ENCODE data around the gene MEA1. TPM values are rescaled to one million over a fixed set of nuclear protein-coding genes. Genes with fewer than 3 reads are reported as not detected.
A peak's percentile ranks its signal among the peaks of the same experiment; 100 is the strongest.

MEA1 gene
- total and polyA plus RNA-seq, 5 donors from 2014 or later = 27.6 to 121 (median 76.1) TPM

DNA sequence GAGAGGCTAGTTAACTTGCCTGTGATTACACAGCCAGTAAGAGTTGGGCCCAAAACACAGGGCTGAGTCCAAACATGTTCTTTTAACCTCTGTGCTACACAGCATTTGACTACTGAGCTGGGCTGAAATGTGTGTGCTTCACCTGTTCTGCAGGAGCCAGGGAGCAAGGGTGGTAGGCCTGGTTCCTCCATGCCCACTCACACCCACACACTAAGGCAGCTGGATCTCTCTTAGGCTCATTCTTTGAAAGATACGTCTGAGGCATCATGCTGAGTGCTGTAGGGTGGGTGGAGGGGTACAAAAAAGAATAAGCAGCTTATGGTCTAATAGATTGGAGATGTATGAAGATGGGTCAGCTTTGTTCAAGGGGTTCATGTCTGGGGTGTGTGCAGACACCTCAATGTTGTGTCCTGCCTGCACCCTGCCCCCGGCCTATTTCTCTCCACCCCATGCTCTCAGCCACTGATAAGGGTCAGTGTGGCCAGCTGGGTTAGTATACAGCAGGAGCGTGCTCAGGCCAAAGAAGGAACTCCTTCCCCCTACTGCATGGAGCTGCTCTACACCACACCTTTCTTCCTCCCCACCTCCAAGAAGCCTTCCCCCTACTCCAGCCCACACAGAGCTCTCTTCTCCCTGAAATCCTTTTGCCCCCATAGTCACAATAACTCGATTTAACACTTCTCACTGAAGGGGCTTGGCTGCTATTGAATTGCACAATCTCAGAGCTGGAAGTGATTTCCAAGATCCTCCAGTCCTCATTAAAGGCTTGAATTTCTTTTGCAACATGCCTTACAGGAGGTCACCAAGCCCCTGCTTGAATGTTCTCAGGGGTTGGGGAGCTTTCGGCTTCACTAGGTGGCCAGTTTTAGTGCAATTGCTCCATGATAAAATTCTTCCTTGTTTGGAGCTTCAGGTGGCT, 26.0 kb downstream of the MEA1 start:
- H3K4me3 Mint-ChIP-seq = peak overlapping the region in 3 of 4 donors; percentile 67 to 96 (median 95)
- no peaks in the 10 kb centered on the region for H3K9me3 Mint-ChIP-seq
- Histone ChIP-seq H3K4me3 (ENCODE audit: low read depth, low read length) (no peak overlapping the region), H3K27me3 (ENCODE audit: control insufficient read depth, insufficient read depth, low read length) (no peaks in the 10 kb centered on the region), H3K4me1 (ENCODE audit: control insufficient read depth, insufficient read depth, low read length, poor library complexity, severe bottlenecking) (peaks cover 31% of the 10 kb centered on the region), H3K9me3 (ENCODE audit: control insufficient read depth in 2 of 2, low read length in 2 of 2) (no peaks in the 10 kb centered on the region), H3K27ac (ENCODE audit: insufficient read depth, low read length, poor library complexity, severe bottlenecking) (no peak overlapping the region), H3K36me3 (ENCODE audit: control insufficient read depth, insufficient read depth, low read length) (peaks cover 38% of the 10 kb centered on the region)
- DNase-seq (no peak), ATAC-seq (ENCODE audit: low read depth in 2 of 2) (no peak)
- H3K27me3 Mint-ChIP-seq = no peaks in the 10 kb centered on the region
- peak overlapping the region; percentile 56 to 88 (median 80) for H3K27ac Mint-ChIP-seq
- peaks cover 21% of the 10 kb centered on the region for H3K36me3 Mint-ChIP-seq
- peaks cover 19 to 66% (median 50%) of the 10 kb centered on the region in 4 donors for H3K4me1 Mint-ChIP-seq

DNA sequence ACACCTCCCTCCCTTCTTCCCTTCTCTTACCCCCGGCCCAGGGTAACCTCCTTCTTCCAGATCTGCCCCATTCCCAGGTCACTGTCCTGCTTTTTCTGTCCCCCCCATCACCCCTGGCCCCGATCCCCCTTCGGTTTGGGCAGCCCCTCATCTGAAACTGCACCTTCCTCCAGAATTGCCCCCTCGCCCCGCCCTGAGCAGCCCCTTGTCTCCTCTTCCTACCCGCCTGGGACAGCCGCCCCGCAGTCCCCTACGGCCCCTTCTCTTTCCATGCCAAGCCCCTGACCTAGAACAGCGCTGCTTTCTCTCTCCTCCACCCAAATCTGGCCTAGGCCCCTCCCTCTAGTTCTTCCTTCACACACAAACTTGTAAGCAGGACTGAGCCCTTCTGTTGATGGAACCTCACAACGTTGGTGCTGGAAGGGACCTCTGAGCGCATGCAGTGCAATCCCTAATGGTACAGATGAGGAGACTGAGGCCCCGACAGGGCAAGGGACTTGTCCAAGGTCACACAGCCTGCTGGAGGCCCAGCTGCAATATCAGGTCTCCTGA, 28.7 kb downstream of the MEA1 start:
- no peaks in the 10 kb centered on the region for H3K9me3 Mint-ChIP-seq
- Histone ChIP-seq H3K9me3 (ENCODE audit: control insufficient read depth in 2 of 2, low read length in 2 of 2) (no peaks in the 10 kb centered on the region), H3K4me1 (ENCODE audit: control insufficient read depth, insufficient read depth, low read length, poor library complexity, severe bottlenecking) (peaks cover 35% of the 10 kb centered on the region), H3K36me3 (ENCODE audit: control insufficient read depth, insufficient read depth, low read length) (peaks cover 27% of the 10 kb centered on the region), H3K4me3 (ENCODE audit: low read depth, low read length) (peak overlapping the region; percentile 84), H3K27ac (ENCODE audit: insufficient read depth, low read length, poor library complexity, severe bottlenecking) (peak overlapping the region; percentile 82), H3K27me3 (ENCODE audit: control insufficient read depth, insufficient read depth, low read length) (no peaks in the 10 kb centered on the region)
- ATAC-seq (ENCODE audit: low read depth in 2 of 2) (no peak), DNase-seq (peak in 2 of 3 donors; percentile 14 to 50)
- H3K27me3 Mint-ChIP-seq = no peaks in the 10 kb centered on the region
- H3K27ac Mint-ChIP-seq = peak overlapping the region; percentile 66 to 93 (median 88)
- H3K4me1 Mint-ChIP-seq = peaks cover 19 to 63% (median 46%) of the 10 kb centered on the region in 4 donors
- H3K4me3 Mint-ChIP-seq = peak overlapping the region; percentile 93 to 96 (median 94)
- H3K36me3 Mint-ChIP-seq = peaks cover 18% of the 10 kb centered on the region

DNA sequence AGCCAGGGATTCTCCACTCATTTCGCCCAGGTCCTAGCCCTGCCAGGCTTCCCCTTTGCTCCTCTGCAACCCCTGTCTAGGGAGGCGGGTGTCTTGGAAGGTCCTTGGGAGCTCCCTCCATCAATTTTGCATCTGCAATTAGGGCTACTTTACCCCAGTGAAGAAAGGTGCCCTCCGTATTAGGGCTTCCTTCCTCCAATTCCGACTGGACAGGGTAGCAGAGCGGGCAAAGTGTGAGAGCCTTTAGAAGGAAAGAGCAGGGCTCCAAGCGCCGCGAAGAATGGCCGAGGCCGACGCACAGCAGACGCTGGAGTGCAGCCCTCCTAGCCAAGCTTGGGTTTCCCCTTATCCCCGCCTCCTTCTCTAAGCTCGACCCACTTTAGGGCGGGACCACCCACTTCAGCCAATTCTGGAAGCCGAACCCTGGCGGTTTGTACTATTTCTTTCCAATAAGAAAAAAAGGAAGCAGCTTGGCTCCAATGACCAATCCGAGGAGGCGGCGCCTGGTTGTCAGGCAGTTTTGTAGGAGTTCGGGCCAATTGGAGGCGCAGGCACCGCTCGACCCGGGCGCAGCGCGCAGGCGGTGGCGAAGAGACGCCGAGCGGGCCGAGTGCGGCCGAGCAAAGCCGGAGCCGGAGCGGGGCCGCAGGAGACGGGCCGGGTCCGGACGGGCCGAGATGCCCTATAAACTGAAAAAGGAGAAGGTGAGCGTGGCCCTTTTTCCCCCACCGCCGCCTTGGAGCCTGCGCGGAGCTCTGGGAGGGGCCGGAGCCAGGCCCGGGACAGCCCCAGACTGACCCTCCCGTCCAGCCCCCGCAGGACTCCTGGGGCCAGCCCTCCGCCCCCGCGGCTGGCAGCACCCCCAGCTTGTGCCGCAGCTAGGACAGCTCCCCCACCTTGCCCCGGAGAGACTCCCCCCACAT, 29.5 kb downstream of the MEA1 start, which contains the start of gene PPP2R5D:
PPP2R5D (plus strand) TSS at position 570 of the 923 bp plus-strand sequence; CDS start at position 678, 108 bp downstream.
- peak within 1 kb of the TSS; percentile 84 for H3K4me3 ChIP-seq (ENCODE audit: low read depth, low read length)
- ATAC-seq (ENCODE audit: low read depth in 2 of 2) = peak; percentile 92 to 93
- H3K36me3 Mint-ChIP-seq = peaks cover 11% of the 10 kb centered on the region
- H3K4me1 Mint-ChIP-seq = peaks cover 22 to 68% (median 52%) of the 10 kb centered on the region in 4 donors
- H3K36me3 ChIP-seq (ENCODE audit: control insufficient read depth, insufficient read depth, low read length) = peaks cover 19% of the 10 kb centered on the region
- peak within 1 kb of the TSS; percentile 93 to 98 (median 96) for H3K4me3 Mint-ChIP-seq
- no peaks in the 10 kb centered on the region for H3K9me3 ChIP-seq (ENCODE audit: control insufficient read depth in 2 of 2, low read length in 2 of 2)
- no peaks in the 10 kb centered on the region for H3K27me3 ChIP-seq (ENCODE audit: control insufficient read depth, insufficient read depth, low read length)
- H3K27ac Mint-ChIP-seq = peak within 1 kb of the TSS; percentile 96 to 98 (median 97)
- no peaks in the 10 kb centered on the region for H3K9me3 Mint-ChIP-seq
- peak within 1 kb of the TSS; percentile 82 for H3K27ac ChIP-seq (ENCODE audit: insufficient read depth, low read length, poor library complexity, severe bottlenecking)
- DNase-seq = peak; percentile 97 to 99 (median 98)
- H3K27me3 Mint-ChIP-seq = no peaks in the 10 kb centered on the region
- H3K4me1 ChIP-seq (ENCODE audit: control insufficient read depth, insufficient read depth, low read length, poor library complexity, severe bottlenecking) = peaks cover 42% of the 10 kb centered on the region

DNA sequence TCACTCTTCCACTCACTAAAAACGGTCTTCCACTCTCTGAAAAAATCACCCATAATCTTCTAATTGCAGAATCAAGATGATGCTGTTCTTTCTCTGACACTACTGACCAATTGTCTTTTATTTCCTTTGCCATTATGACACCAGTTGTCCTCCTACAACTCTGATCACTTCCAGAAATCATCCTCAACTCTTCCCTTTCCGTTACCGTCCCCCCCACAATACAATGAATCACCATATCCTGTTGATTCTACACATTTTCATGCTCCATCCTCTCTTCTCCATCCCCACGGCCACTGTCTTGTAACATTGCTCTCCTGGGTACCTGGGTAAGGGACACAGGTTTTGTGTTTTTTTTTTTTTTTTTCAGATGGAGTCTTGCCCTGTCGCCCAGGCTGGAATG, 31.9 kb downstream of the MEA1 start:
- Histone ChIP-seq H3K36me3 (ENCODE audit: control insufficient read depth, insufficient read depth, low read length) (no peaks in the 10 kb centered on the region), H3K4me3 (ENCODE audit: low read depth, low read length) (no peak overlapping the region), H3K27me3 (ENCODE audit: control insufficient read depth, insufficient read depth, low read length) (no peaks in the 10 kb centered on the region), H3K4me1 (ENCODE audit: control insufficient read depth, insufficient read depth, low read length, poor library complexity, severe bottlenecking) (peaks cover 55% of the 10 kb centered on the region), H3K27ac (ENCODE audit: insufficient read depth, low read length, poor library complexity, severe bottlenecking) (no peak overlapping the region), H3K9me3 (ENCODE audit: control insufficient read depth in 2 of 2, low read length in 2 of 2) (no peaks in the 10 kb centered on the region)
- Mint-ChIP-seq H3K27ac (peak overlapping the region; percentile 3 to 9 (median 7)), H3K4me3 (peak overlapping the region in 3 of 4 donors; percentile 45 to 77 (median 54)), H3K36me3 (peaks cover 2% of the 10 kb centered on the region), H3K9me3 (no peaks in the 10 kb centered on the region), H3K27me3 (no peaks in the 10 kb centered on the region), H3K4me1 (peaks cover 21 to 63% (median 43%) of the 10 kb centered on the region in 4 donors)
- ATAC-seq (ENCODE audit: low read depth in 2 of 2) (no peak), DNase-seq (no peak)

DNA sequence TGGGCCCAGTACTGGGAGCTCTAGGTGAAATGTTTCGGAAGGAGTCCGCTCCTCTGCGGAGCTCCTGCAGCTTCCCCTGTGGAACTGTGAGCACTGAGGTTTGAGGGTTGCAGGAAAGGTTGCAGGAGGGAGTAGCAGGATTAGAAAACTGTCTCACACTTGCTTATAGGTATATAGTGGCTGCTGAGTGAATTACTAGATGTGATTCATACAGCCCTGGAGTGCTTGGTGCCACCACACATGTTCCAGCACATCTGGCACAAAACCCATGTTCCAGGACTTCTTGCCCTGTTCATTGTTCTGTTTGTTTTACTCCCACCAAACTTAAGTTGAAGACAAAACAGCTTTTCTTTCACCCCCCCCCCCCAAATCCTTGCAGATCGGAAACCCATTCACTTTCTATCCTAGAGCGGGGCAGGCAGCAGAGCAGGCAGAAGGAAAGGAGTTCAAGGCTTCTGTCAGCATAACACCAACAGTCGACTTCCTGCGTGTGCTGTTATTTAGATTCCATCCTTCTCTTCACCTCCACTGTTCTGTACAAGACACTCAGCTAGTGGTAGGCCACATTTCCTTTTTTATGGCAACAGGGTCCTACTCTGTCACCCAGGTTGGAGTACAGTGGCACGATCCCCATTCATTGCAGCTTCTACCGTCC, 34.1 kb downstream of the MEA1 start:
- H3K36me3 ChIP-seq (ENCODE audit: control insufficient read depth, insufficient read depth, low read length) = no peaks in the 10 kb centered on the region
- Mint-ChIP-seq H3K36me3 (peaks cover 4% of the 10 kb centered on the region), H3K27ac (peak overlapping the region; percentile 95 to 99 (median 97)), H3K4me1 (peaks cover 23 to 63% (median 37%) of the 10 kb centered on the region in 4 donors), H3K9me3 (no peaks in the 10 kb centered on the region), H3K4me3 (peak overlapping the region; percentile 90 to 93 (median 92)), H3K27me3 (no peaks in the 10 kb centered on the region)
- DNase-seq (peak in 1 of 3 donors; percentile 55), ATAC-seq (ENCODE audit: low read depth in 2 of 2) (peak in 1 of 2 donors; percentile 8)
- peak overlapping the region; percentile 93 for H3K4me3 ChIP-seq (ENCODE audit: low read depth, low read length)
- H3K27ac ChIP-seq (ENCODE audit: insufficient read depth, low read length, poor library complexity, severe bottlenecking) = peak overlapping the region; percentile 96
- H3K9me3 ChIP-seq (ENCODE audit: control insufficient read depth in 2 of 2, low read length in 2 of 2) = no peaks in the 10 kb centered on the region
- no peaks in the 10 kb centered on the region for H3K27me3 ChIP-seq (ENCODE audit: control insufficient read depth, insufficient read depth, low read length)
- H3K4me1 ChIP-seq (ENCODE audit: control insufficient read depth, insufficient read depth, low read length, poor library complexity, severe bottlenecking) = peaks cover 38% of the 10 kb centered on the region

DNA sequence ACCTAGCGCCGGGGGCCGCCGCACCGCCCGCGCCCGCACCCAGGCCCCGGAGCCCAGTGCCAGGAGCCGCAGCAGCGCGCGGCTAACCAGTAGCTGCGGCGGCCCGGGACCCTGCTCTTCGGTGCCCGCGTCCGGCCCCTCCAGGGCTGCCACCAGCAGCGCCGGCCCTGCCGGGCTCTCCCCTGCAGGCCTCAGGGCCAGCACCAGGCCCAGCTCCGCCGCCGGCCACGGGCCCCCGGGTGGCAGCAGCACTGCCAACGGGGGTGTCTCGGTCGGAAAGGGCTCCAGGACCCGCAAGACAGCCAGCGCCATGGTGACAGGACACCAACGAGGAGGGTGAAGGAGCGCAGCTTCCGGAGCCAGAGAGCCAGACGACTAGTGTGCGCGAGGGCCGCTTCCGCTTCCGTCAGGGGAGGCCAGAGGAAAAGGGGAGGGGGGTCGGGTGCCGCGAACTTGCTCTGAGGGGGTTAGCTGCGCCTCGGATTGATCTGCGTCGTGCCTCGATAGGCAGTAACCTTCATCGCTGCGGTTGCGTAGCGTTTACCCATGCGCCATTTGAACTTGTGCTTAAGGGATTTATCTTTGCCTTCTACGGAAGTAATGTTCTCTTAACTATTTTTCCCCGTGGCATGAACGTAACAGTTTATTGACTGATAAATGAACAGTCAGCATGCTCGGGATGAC, 34.8 kb downstream of the MEA1 start, which contains the start of gene PEX6:
PEX6 (minus strand) TSS at position 343 of the 684 bp plus-strand sequence; CDS start at position 312, 31 bp downstream.
- Histone ChIP-seq H3K27ac (ENCODE audit: insufficient read depth, low read length, poor library complexity, severe bottlenecking) (peak within 1 kb of the TSS; percentile 96), H3K4me1 (ENCODE audit: control insufficient read depth, insufficient read depth, low read length, poor library complexity, severe bottlenecking) (peaks cover 37% of the 10 kb centered on the region), H3K4me3 (ENCODE audit: low read depth, low read length) (peak within 1 kb of the TSS; percentile 93), H3K27me3 (ENCODE audit: control insufficient read depth, insufficient read depth, low read length) (no peaks in the 10 kb centered on the region), H3K9me3 (ENCODE audit: control insufficient read depth in 2 of 2, low read length in 2 of 2) (no peaks in the 10 kb centered on the region), H3K36me3 (ENCODE audit: control insufficient read depth, insufficient read depth, low read length) (peaks cover 1% of the 10 kb centered on the region)
- Mint-ChIP-seq H3K27me3 (no peaks in the 10 kb centered on the region), H3K4me1 (peaks cover 20 to 62% (median 35%) of the 10 kb centered on the region in 4 donors), H3K27ac (peak within 1 kb of the TSS; percentile 95 to 99 (median 97)), H3K4me3 (peak within 1 kb of the TSS; percentile 90 to 94 (median 92)), H3K36me3 (peaks cover 5% of the 10 kb centered on the region), H3K9me3 (no peaks in the 10 kb centered on the region)
- peak; percentile 90 to 98 (median 94) for DNase-seq
- ATAC-seq (ENCODE audit: low read depth in 2 of 2) = peak; percentile 94 to 96

Measured in CD4-positive, CD25-positive, alpha-beta regulatory T cell (primary cell).